HG03066 (cell line): ENCODE data around the gene ARHGAP22.

Experiments used
- ATAC-seq: cut with Tn5 transposase; IDR thresholded peaks from one replicate; pipeline ENCODE4 v1.9.1; 2021; ENCODE audit warnings: low read depth; ENCODE audit not compliant: unreplicated experiment

Gene ARHGAP22

DNA sequence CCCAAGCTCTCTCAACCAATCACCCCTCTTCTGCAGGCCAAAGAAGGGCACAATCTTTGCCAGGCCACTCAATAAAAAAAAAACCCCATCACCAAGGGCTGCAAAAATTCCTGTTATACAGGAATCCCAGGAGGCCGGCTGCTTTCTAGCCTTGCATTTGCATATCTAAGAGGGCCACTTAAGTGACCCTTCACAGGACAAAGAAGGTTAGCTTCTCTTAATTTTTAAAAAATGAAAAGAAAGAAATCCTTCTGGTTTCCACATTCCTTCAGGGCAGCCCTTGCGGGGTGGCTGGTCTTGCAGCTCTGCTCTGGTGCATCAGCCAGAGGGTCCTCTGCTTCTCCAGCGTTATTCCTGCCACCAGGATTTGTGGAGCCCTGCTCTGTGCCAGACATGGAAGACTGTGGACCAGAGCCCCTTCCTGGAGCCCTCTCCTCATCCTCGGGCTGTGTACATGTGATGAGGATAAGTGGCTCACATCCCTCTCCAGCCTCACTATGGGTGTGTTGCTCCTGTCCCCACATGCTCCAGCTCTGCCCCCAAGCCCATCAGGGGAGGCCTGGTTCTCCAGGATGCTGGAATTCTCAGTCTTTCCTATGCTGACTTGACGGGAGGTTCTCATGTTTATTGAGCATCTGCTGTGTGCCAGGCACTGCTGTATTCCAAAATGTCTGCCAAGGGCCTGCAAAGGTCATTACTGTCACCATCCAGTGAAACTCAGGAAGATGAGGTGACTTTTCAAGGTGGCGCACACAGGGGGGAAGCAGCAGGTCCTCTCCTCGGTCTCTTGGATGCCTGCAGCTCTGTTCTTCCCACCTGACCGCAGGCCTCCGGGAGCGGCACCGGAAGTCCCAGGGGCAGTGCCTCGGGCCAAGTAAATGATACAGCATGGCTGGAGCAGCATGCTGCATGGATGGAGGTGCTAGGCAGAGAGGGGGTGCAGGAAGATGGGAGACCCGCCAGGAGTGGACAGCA is 67.7 kb downstream of the ARHGAP22 start:
- no peak for ATAC-seq

DNA sequence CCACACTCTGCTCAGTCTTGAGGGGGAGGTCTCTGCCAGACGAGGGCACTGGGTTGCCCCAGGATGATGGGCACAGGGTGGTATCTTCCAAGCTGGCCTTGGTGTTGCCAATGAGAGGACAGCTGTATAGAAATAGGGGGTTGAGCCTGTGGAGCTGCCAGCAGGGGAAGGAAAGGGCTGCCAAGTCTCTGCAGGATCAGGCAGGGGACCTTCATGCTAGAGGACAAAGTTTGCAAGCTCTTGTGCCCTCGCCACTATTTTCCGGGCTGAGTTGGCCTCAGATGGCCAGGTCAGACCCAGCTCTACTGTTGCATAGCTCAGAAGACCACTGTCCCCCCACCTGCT is 68.7 kb downstream of the ARHGAP22 start:
- ATAC-seq: no peak

- ATAC-seq: no peak
Observed at GRCh38 chr10:48535416-48536155, 69.3 kb downstream of the ARHGAP22 start.

- no peak for ATAC-seq
Observed at GRCh38 chr10:48533951-48534720, 70.7 kb downstream of the ARHGAP22 start.

- no peak for ATAC-seq
Observed at GRCh38 chr10:48533540-48533939, 71.3 kb downstream of the ARHGAP22 start.

DNA sequence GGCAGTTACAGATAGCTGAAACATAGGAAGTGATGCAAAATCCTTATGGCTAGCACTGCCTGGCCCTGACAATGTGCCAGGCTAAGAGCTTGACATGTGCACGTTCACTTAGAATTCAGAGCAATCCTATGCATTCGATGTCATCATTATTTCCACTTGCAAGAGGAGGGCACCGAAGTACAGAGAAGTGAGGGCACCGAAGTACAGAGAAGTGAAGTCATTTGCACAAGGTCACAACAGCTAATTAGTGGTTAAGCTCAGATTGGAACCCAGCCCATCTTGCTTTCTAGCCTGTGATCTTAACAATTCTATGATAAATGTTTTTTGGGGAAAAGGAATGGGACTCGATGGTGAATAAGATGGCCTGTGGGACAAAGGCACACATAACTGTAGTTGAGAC is 73.4 kb downstream of the ARHGAP22 start:
- no peak for ATAC-seq

GRCh38 chr10:48529331-48529730 is 75.5 kb downstream of the ARHGAP22 start:
- no peak for ATAC-seq

- ATAC-seq: no peak
Observed at GRCh38 chr10:48527756-48528155, 77.1 kb downstream of the ARHGAP22 start.

DNA sequence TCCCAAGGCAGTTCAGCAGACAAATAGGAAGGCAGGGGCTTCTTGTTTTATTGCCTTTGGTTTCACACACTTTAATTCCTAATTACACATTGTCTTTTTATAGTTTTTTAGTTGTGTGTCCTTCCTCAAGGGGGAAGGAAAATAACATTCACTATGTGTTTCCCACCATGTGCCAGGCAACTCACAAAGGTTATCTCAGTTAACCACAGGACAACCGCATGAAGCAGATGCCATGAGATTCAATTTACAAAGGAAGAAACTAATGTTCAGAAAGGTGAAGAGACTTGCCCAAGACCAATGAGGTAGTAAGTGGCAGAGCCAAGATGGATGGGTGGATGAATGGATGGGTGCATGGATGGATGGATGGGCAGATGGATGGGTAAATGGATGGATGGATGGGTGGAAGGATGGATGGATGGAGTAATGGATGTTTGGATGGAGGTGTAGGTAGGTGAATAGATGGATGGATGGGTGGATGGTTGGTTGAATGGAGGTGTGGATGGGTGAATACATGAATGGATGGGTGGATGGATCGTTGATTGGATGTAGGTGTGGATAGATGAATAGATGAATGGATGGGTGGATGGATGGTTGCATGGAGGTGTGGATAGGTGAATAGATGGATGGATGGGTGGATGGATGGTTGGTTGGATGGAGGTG is 77.9 kb downstream of the ARHGAP22 start:
- ATAC-seq: no peak

GRCh38 chr10:48526011-48526821 is 78.7 kb downstream of the ARHGAP22 start:
- ATAC-seq: no peak

GRCh38 chr10:48525113-48525512 is 79.8 kb downstream of the ARHGAP22 start:
- no peak for ATAC-seq

GRCh38 chr10:48523820-48524758 is 80.8 kb downstream of the ARHGAP22 start:
- ATAC-seq: no peak

DNA sequence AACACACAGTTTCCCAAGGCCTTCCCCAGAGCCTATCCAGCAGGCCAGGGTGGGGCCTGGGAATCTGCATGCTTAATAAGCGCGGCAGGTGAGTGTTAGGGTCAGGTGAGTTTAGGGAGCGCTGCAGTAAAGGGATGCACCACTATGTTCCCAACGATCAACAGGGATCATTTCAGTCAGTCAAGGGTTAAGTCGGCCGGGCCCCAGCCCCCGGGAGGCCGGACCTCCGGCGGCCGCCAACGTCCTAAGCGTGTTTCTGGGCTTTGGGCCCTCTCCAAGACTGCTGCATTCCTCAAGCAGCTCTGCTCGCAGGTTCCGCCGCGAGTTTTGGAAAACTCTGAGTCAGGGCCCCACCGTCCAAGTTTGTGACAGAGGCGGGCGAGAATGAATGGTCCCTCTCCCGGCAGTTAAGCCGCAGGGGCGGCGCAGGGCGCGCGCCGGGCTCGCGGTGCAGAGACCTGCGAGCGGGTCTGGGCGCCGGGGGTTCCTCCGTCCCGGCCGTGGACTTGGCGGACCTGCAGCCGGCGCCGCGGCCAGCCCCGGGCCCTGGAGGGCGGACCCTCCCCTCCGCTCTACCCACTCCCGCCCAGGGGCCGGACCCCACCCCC is 81.6 kb downstream of the ARHGAP22 start:
- no peak for ATAC-seq

GRCh38 chr10:48522011-48522765 is 82.7 kb downstream of the ARHGAP22 start:
- ATAC-seq: no peak

GRCh38 chr10:48520594-48520993 is 84.3 kb downstream of the ARHGAP22 start:
- ATAC-seq: no peak

DNA sequence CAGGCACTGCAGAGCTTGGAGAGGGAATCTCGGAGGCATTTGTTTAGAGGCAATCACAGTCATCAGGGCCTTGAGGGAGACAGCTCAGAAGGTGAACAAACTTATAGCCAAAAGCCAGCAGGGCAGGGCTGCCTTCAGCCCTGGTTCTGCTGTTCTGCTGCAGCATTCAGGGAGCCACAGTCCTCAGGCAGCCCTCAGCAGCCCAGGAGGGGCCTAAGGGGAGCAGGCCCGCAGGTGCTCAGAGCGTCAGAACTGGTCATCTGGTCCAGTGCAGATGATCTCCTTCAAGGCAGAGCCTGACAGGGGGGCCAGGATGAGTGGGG is 84.7 kb downstream of the ARHGAP22 start:
- ATAC-seq: no peak

DNA sequence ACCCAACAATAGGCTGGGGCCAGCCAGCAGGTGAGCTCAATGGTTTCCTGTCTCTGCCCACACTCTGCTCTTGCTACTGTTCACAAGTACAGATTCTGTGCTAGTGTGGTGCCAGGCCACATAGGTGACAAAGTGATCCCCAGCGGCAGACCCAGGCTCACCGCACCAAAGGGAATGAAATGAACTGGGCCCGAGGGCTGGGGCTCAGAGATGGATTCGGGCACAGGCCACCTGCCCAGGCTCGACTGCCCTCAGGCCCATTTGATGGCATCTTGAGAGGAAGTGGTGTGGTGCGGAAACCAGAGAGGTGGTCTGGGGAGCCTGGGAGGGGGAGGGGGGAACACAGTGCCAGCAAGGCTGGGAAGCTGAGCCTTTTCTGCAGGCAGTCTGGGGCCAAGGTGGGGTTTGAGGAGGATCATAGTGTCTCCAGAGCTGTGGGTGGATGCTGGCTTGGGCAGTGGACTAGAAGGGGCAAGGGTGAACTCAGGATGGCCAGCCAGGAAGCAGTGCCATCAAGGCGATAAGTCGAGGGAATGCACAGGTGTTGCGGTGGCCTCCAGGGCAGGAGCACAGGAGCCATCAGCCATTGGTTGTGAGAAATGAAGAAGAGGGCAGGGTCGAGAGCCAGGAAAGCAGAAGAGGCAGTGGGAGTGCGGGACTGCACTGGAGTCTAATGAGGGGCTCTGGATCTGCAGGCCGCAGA is 85.2 kb downstream of the ARHGAP22 start:
- ATAC-seq: no peak
